DOHH2 (cell line): ENCODE results near the gene KL.

Experiments used
- H3F3A ChIP-seq: fragments of 200-600 bp; sonication (generic), shearing (Covaris generic); 2 replicates; pipeline ENCODE4 v1.6.0; 2016; ENCODE audit warnings: antibody characterized with exemption, mild to moderate bottlenecking; ENCODE audit not compliant: control insufficient read depth, insufficient read depth
- H3K27ac ChIP-seq: fragments of 200-600 bp; sonication (generic); 2 replicates; pipeline ENCODE4 v1.5.1; 2014; ENCODE audit warnings: low read depth, mild to moderate bottlenecking, low read length, moderate library complexity
- H3K27me3 ChIP-seq: fragments of 200-600 bp; sonication (generic); 2 replicates; pipeline ENCODE4 v1.6.1; 2014; ENCODE audit warnings: mild to moderate bottlenecking, low read length, mixed read lengths; ENCODE audit not compliant: control insufficient read depth
- H3K36me3 ChIP-seq: fragments of 200-600 bp; sonication (generic); 2 replicates; pipeline ENCODE4 v1.6.1; 2014; ENCODE audit warnings: mild to moderate bottlenecking, low read length, moderate library complexity, mixed read lengths; ENCODE audit not compliant: control insufficient read depth
- H3K4me1 ChIP-seq: fragments of 200-600 bp; sonication (generic); 2 replicates; pipeline ENCODE4 v1.6.1; 2014; ENCODE audit warnings: mild to moderate bottlenecking, low read length, mixed read lengths; ENCODE audit not compliant: control insufficient read depth
- H3K4me2 ChIP-seq: fragments of 200-600 bp; sonication (generic); 2 replicates; pipeline ENCODE4 v1.6.0; 2014; ENCODE audit warnings: mild to moderate bottlenecking, low read length, moderate library complexity
- H3K4me3 ChIP-seq: fragments of 200-600 bp; sonication (generic); 2 replicates; pipeline ENCODE4 v1.5.1; 2014; ENCODE audit warnings: mild to moderate bottlenecking, low read length, mixed read lengths
- H3K79me2 ChIP-seq: fragments of 200-600 bp; sonication (generic); 2 replicates; pipeline ENCODE4 v1.6.1; 2014; ENCODE audit warnings: mild to moderate bottlenecking, low read length, mixed read lengths; ENCODE audit not compliant: control insufficient read depth
- H3K9me2 ChIP-seq: fragments of 200-600 bp; sonication (generic); replicated peaks from 2 replicates; pipeline ENCODE4 v1.6.1; 2014; ENCODE audit warnings: mild to moderate bottlenecking, low read length, mixed read lengths; ENCODE audit not compliant: control insufficient read depth
- H3K9me3 ChIP-seq: fragments of 200-600 bp; sonication (generic); 2 replicates; pipeline ENCODE4 v1.6.1; 2014; ENCODE audit warnings: antibody characterized with exemption, low read length, mixed read lengths; ENCODE audit not compliant: control insufficient read depth, insufficient read depth
- H4K20me1 ChIP-seq: fragments of 200-600 bp; sonication (generic); 2 replicates; pipeline ENCODE4 v1.6.0; 2014; ENCODE audit warnings: low read depth, mild to moderate bottlenecking, antibody characterized with exemption, low read length, moderate library complexity; ENCODE audit not compliant: control insufficient read depth, insufficient read depth
- CTCF ChIP-seq: fragments of 200-600 bp; sonication (generic); IDR thresholded peaks from one replicate; pipeline ENCODE4 v1.5.1; 2014; ENCODE audit warnings: antibody characterized with exemption, mild to moderate bottlenecking, low read depth, low read length; ENCODE audit not compliant: poor library complexity, severe bottlenecking
- EZH2phosphoT487 ChIP-seq: fragments of 200-600 bp; sonication (generic); IDR thresholded peaks from 2 replicates; pipeline ENCODE4 v1.6.1; 2017; ENCODE audit warnings: borderline replicate concordance, mild to moderate bottlenecking, antibody characterized with exemption, low read length, moderate library complexity, mixed read lengths

Gene KL

GRCh38 chr13:33070713-33071112, 54.5 kb downstream of the KL start:
- Histone ChIP-seq H3K79me2 (no peaks in the 10 kb centered on the region), H3K4me2 (no peak overlapping the region), H3F3A (no peaks in the 10 kb centered on the region), H3K4me1 (no peaks in the 10 kb centered on the region), H3K27ac (no peak overlapping the region), H3K36me3 (no peaks in the 10 kb centered on the region), H3K9me3 (no peaks in the 10 kb centered on the region), H3K9me2 (no peaks in the 10 kb centered on the region), H3K27me3 (no peaks in the 10 kb centered on the region), H3K4me3 (no peak overlapping the region), H4K20me1 (no peaks in the 10 kb centered on the region)
- TF ChIP-seq CTCF: no peak

- H3K9me2 ChIP-seq: no peaks in the 10 kb centered on the region
- H3K27ac ChIP-seq: no peak overlapping the region
- H3K4me2 ChIP-seq: no peak overlapping the region
- H3K27me3 ChIP-seq: no peaks in the 10 kb centered on the region
- no peaks in the 10 kb centered on the region for H3K9me3 ChIP-seq
- TF ChIP-seq CTCF: no peak
- TF ChIP-seq EZH2phosphoT487: no peak
- no peak overlapping the region for H3K4me3 ChIP-seq
- no peaks in the 10 kb centered on the region for H4K20me1 ChIP-seq
- H3F3A ChIP-seq: no peaks in the 10 kb centered on the region
- H3K79me2 ChIP-seq: no peaks in the 10 kb centered on the region
- no peaks in the 10 kb centered on the region for H3K36me3 ChIP-seq
- H3K4me1 ChIP-seq: no peaks in the 10 kb centered on the region
Observed at GRCh38 chr13:33072282-33072681, 56.1 kb downstream of the KL start.

GRCh38 chr13:33072759-33073158, 56.5 kb downstream of the KL start:
- Histone ChIP-seq H3F3A (no peaks in the 10 kb centered on the region), H3K4me1 (no peaks in the 10 kb centered on the region), H4K20me1 (no peaks in the 10 kb centered on the region), H3K4me2 (no peak overlapping the region), H3K9me3 (no peaks in the 10 kb centered on the region), H3K4me3 (no peak overlapping the region), H3K9me2 (no peaks in the 10 kb centered on the region), H3K27me3 (no peaks in the 10 kb centered on the region), H3K36me3 (no peaks in the 10 kb centered on the region), H3K27ac (no peak overlapping the region), H3K79me2 (no peaks in the 10 kb centered on the region)
- TF ChIP-seq CTCF (no peak), EZH2phosphoT487 (no peak)

GRCh38 chr13:33073338-33073737, 57.1 kb downstream of the KL start:
- Histone ChIP-seq H3K27ac (no peak overlapping the region), H3K4me2 (no peak overlapping the region), H3K36me3 (no peaks in the 10 kb centered on the region), H3K9me3 (no peaks in the 10 kb centered on the region), H3K79me2 (no peaks in the 10 kb centered on the region), H3K27me3 (no peaks in the 10 kb centered on the region), H3K4me1 (no peaks in the 10 kb centered on the region), H3F3A (no peaks in the 10 kb centered on the region), H4K20me1 (no peaks in the 10 kb centered on the region), H3K4me3 (no peak overlapping the region), H3K9me2 (no peaks in the 10 kb centered on the region)
- TF ChIP-seq EZH2phosphoT487: no peak
- TF ChIP-seq CTCF: no peak
